ENCODE results near the gene MBOAT7.

DNA sequence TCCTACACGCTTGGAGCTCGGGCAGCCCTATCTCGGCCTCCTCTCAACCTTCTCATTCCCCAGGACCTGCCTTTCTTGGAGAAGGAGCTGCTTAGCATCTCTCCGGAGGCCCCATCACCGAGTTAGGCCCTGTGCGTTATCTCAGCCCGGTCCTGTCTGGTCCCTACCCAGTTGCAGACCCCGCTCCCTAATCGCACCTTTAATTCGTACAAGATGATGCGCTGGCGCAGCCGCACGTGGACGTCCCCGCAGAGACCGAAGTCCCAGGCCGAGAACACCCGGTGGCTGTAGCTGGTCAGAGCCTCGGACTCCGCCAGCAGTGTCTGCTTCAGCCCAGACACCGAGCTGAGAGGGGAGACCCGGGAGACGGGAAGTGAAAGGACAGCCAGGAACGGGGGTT lies 24.2 kb downstream of the MBOAT7 start:
- TF ChIP-seq MAFK (IDR thresholded peaks at IDR 0.05; ENCODE audit: low read depth, low read length) (no peak), RAD21 (IDR thresholded peaks at IDR 0.05; ENCODE audit: low read length) (no peak), CEBPB (IDR thresholded peaks at IDR 0.05; ENCODE audit: low read depth, low read length) (no peak), POLR2A (IDR thresholded peaks at IDR 0.05; ENCODE audit: low read depth, low read length) (no peak)
- TF ChIP-seq, protein P1, sequence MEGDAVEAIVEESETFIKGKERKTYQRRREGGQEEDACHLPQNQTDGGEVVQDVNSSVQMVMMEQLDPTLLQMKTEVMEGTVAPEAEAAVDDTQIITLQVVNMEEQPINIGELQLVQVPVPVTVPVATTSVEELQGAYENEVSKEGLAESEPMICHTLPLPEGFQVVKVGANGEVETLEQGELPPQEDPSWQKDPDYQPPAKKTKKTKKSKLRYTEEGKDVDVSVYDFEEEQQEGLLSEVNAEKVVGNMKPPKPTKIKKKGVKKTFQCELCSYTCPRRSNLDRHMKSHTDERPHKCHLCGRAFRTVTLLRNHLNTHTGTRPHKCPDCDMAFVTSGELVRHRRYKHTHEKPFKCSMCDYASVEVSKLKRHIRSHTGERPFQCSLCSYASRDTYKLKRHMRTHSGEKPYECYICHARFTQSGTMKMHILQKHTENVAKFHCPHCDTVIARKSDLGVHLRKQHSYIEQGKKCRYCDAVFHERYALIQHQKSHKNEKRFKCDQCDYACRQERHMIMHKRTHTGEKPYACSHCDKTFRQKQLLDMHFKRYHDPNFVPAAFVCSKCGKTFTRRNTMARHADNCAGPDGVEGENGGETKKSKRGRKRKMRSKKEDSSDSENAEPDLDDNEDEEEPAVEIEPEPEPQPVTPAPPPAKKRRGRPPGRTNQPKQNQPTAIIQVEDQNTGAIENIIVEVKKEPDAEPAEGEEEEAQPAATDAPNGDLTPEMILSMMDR (conservative IDR thresholded peaks at IDR 0.05; ENCODE audit: low read depth, low read length): no peak

All from IMR-90 (cell line).